ENCODE measurements around the gene TPCN2. TPM values are rescaled to one million over a fixed set of nuclear protein-coding genes. Genes with fewer than 3 reads are reported as not detected.
A peak's percentile ranks its signal among the peaks of the same experiment; 100 is the strongest.

TPCN2 gene
- total RNA-seq, 1 experiment from 2014 or later, result 15.2 TPM

- Histone ChIP-seq H2AFZ (ENCODE audit: low read depth, low read length, poor library complexity, severe bottlenecking) (no peak overlapping the region), H3K4me2 (ENCODE audit: low read length) (no peak overlapping the region), H3K9me2 (ENCODE audit: insufficient read depth) (no peaks in the 10 kb centered on the region), H3K4me3 (replicated peaks in 1 of 2; ENCODE audit: low read depth in 1 of 2, low read length in 2 of 2) (no peak overlapping the region), H3K9ac (ENCODE audit: low read length) (no peak overlapping the region), H3K27me3 (ENCODE audit: insufficient read depth, low read length) (no peaks in the 10 kb centered on the region), H4K20me1 (ENCODE audit: insufficient read depth) (no peaks in the 10 kb centered on the region), H3K36me3 (ENCODE audit: control insufficient read depth in 1 of 2, insufficient read depth in 2 of 2, low read length in 2 of 2) (no peaks in the 10 kb centered on the region), H3K27ac (ENCODE audit: low read depth, low read length) (no peak overlapping the region; the same call in 1 of the 2 replicates), H3K79me2 (ENCODE audit: insufficient read depth, low read length) (no peaks in the 10 kb centered on the region), H3K9me3 (ENCODE audit: control insufficient read depth in 1 of 2, insufficient read depth in 1 of 2, low read depth in 1 of 2, low read length in 2 of 2) (no peaks in the 10 kb centered on the region), H3K4me1 (ENCODE audit: control insufficient read depth in 1 of 2, insufficient read depth in 2 of 2, low read length in 2 of 2) (peaks cover 3 to 21% of the 10 kb centered on the region in 2 experiments; a peak in 3 of 4 replicates)
- RAD21 ChIA-PET (ENCODE audit: low non-redundant PET in 1 of 2, low total read pairs in 2 of 2, uncharacterized antibody in 2 of 2, unreplicated experiment in 2 of 2), result interaction anchor here (0.6 to 1.6 kb wide), 10 partner anchors 21 to 582 kb away, joined by 3 to 9 read pairs (median 4); partner anchors contain the start of gene MYEOV (in 2 of the 2)
- ATAC-seq (peak; percentile 8), DNase-seq (ENCODE audit: low read depth, low spot score) (no peak)
- BruUV-seq (replicated peaks), result no TSS peak
- TF ChIP-seq, protein P1, sequence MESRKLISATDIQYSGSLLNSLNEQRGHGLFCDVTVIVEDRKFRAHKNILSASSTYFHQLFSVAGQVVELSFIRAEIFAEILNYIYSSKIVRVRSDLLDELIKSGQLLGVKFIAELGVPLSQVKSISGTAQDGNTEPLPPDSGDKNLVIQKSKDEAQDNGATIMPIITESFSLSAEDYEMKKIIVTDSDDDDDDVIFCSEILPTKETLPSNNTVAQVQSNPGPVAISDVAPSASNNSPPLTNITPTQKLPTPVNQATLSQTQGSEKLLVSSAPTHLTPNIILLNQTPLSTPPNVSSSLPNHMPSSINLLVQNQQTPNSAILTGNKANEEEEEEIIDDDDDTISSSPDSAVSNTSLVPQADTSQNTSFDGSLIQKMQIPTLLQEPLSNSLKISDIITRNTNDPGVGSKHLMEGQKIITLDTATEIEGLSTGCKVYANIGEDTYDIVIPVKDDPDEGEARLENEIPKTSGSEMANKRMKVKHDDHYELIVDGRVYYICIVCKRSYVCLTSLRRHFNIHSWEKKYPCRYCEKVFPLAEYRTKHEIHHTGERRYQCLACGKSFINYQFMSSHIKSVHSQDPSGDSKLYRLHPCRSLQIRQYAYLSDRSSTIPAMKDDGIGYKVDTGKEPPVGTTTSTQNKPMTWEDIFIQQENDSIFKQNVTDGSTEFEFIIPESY (IDR thresholded peaks at IDR 0.05; ENCODE audit: extremely low read depth, insufficient replicate concordance, low read length), result no peak
- TF ChIP-seq SRF (IDR thresholded peaks at IDR 0.05; ENCODE audit: low read depth) (no peak), ELF1 (IDR thresholded peaks at IDR 0.05; ENCODE audit: borderline replicate concordance, low read depth) (no peak), EZH2 (IDR thresholded peaks at IDR 0.05) (no peak), REST (IDR thresholded peaks at IDR 0.05; ENCODE audit: low read depth) (no peak), EGR1 (IDR thresholded peaks at IDR 0.05; ENCODE audit: low read depth) (no peak), POLR2A (IDR thresholded peaks at IDR 0.05; ENCODE audit: borderline replicate concordance, extremely low read depth, insufficient read depth, insufficient read length) (no peak), JUND (IDR thresholded peaks at IDR 0.05) (no peak), CEBPB (IDR thresholded peaks at IDR 0.05; ENCODE audit: low read depth) (no peak), CBX3 (IDR thresholded peaks at IDR 0.05; ENCODE audit: low read depth) (no peak)
- CTCF ChIA-PET, result interaction anchor here (0.8 to 2.4 kb wide), 13 partner anchors 17 to 582 kb away, joined by 3 to 24 read pairs (median 5); partner anchors contain the start of genes LTO1 and MYEOV
- intact Hi-C loops (cut with micrococcal nuclease), result loop anchor here (1.0 to 5.0 kb wide), 7 partner anchors 138 to 582 kb away; no protein-coding TSS in a partner anchor
- POLR2A ChIA-PET, result interaction anchor here (0.7 to 1.0 kb wide), 3 partner anchors 16 to 541 kb away, joined by 3 to 4 read pairs (median 3); partner anchors contain the start of gene MYEOV
Observed at GRCh38 chr11:69101792-69102695, 53.3 kb downstream of the TPCN2 start.
